HepG2 (cell line): ENCODE measurements around the gene HS3ST4. TPM values are rescaled to one million over a fixed set of nuclear protein-coding genes. Genes with fewer than 3 reads are reported as not detected.

Source experiments
- ATAC-seq: fragments of 200-7000 bp; cut with Tn5 transposase; 3 replicates; pipeline ENCODE4 v1.9.1; 2020; ENCODE audit warnings: mild to moderate bottlenecking, moderate library complexity
- BruUV-seq: library from RNA; stranded (reverse); fragments of 400-500 nt; replicated peaks from 2 replicates; lab custom pipeline; 2021; lab: Mats Ljungman, UMichigan
- CTCF ChIA-PET: fragments of 300-600 bp; formaldehyde crosslinking; extraction: SDS; loops from one replicate; lab custom pipeline; 2021; ENCODE audit warnings: low total read pairs, inconsistent platforms, low intra/inter-chr PET ratio; lab: Yijun Ruan, JAX
- POLR2A ChIA-PET: fragments of 350-600 bp; sonication (Branson Sonifier 250); formaldehyde crosslinking; loops from one replicate; lab custom pipeline; 2020; ENCODE audit warnings: antibody characterized with exemption, inconsistent platforms; lab: Yijun Ruan, JAX
- DNase-seq: peaks from one replicate; pipeline ENCODE4 v3.0.0-alpha.2; 2015; ENCODE audit warnings: low spot score
- FAIRE-seq: peaks from 3 replicates; lab custom pipeline; 2011; peaks lifted over from hg19 to GRCh38; lab: Jason Lieb, UNC
- H2AFZ ChIP-seq: one replicate; pipeline ENCODE4 v1.6.1; 2011; ENCODE audit warnings: low read length, inconsistent platforms
- H3K27ac ChIP-seq: fragments of 300-600 bp; 3 replicates; pipeline ENCODE4 v1.8.0; 2011; ENCODE audit warnings: mixed run types, mild to moderate bottlenecking, mixed read lengths, low read length, inconsistent platforms; ENCODE audit not compliant: insufficient read depth; ENCODE audit errors: extremely low read length
- H3K27me3 ChIP-seq, 2 experiments: fragments of 200-600 bp in 1 of 2; 2 replicates in 1 of 2; 3 replicates in 1 of 2; pipeline versions ENCODE4 v1.6.0 to v1.8.0; 2011; ENCODE audit warnings: low read length in 2 of 2, mild to moderate bottlenecking in 2 of 2, moderate library complexity in 2 of 2, inconsistent platforms in 1 of 2; ENCODE audit not compliant: insufficient read depth in 2 of 2, control insufficient read depth in 1 of 2
- H3K36me3 ChIP-seq, 2 experiments: fragments of 200-600 bp in 1 of 2; replicated peaks in 1 of 2; 2 replicates in 1 of 2; 3 replicates in 1 of 2; pipeline versions ENCODE4 v1.5.1 to v1.8.0; 2011; ENCODE audit warnings: low read length in 2 of 2, inconsistent platforms in 1 of 2; ENCODE audit not compliant: insufficient read depth in 2 of 2, control insufficient read depth in 1 of 2
- H3K4me1 ChIP-seq: 2 replicates; pipeline ENCODE4 v1.5.1; 2012; ENCODE audit warnings: low read length, inconsistent platforms; ENCODE audit not compliant: insufficient read depth
- H3K4me2 ChIP-seq: 2 replicates; pipeline ENCODE4 v1.6.0; 2011; ENCODE audit warnings: low read depth, low read length, inconsistent platforms
- H3K4me3 ChIP-seq, 3 experiments: fragments of 200-600 bp in 1 of 3; sonication (generic), shearing (Covaris generic) in 1 of 3; replicated peaks in 1 of 3; 2 replicates each; pipeline ENCODE4 v1.5.1; 2011 to 2016; ENCODE audit warnings: low read length in 3 of 3, inconsistent platforms in 2 of 3, low read depth in 2 of 3, mild to moderate bottlenecking in 2 of 3, control low read depth in 1 of 3, mixed read lengths in 1 of 3; ENCODE audit not compliant: insufficient read depth in 1 of 3
- H3K79me2 ChIP-seq: one replicate; pipeline ENCODE4 v1.6.1; 2011; ENCODE audit warnings: low read length, inconsistent platforms; ENCODE audit not compliant: insufficient read depth
- H3K9ac ChIP-seq: 2 replicates; pipeline ENCODE4 v1.6.0; 2011; ENCODE audit warnings: mild to moderate bottlenecking, low read depth, low read length, inconsistent platforms; ENCODE audit not compliant: insufficient read depth
- H3K9me3 ChIP-seq: 2 replicates; pipeline ENCODE4 v1.5.1; 2012; ENCODE audit warnings: mild to moderate bottlenecking, low read length
- H4K20me1 ChIP-seq: 2 replicates; pipeline ENCODE4 v1.6.0; 2011; ENCODE audit warnings: inconsistent platforms, mild to moderate bottlenecking, low read length, moderate library complexity; ENCODE audit not compliant: insufficient read depth
- ARID4A ChIP-seq: sonication (generic); formaldehyde crosslinking; IDR thresholded peaks from 2 replicates; pipeline ENCODE4 v1.5.0; 2020; ENCODE audit warnings: mild to moderate bottlenecking, missing genetic modification reagents, borderline replicate concordance
- BRF2 ChIP-seq: sonication (generic); formaldehyde crosslinking; IDR thresholded peaks from 2 replicates; pipeline ENCODE4 v1.8.1; 2022; ENCODE audit warnings: mild to moderate bottlenecking, missing genetic modification reagents
- CENPBD1 ChIP-seq: sonication (generic); formaldehyde crosslinking; IDR thresholded peaks from 2 replicates; pipeline ENCODE4 v1.8.0; 2022; ENCODE audit warnings: missing genetic modification reagents, low read depth, mild to moderate bottlenecking, borderline replicate concordance
- HBP1 ChIP-seq: IDR thresholded peaks from 2 replicates; pipeline ENCODE4 v1.6.1; 2016; ENCODE audit warnings: low read depth, control low read depth
- KDM3A ChIP-seq: IDR thresholded peaks from 2 replicates; pipeline ENCODE4 v1.6.1; 2018; ENCODE audit warnings: low read depth, missing compliant biosample characterization
- KDM5B ChIP-seq: sonication (generic); formaldehyde crosslinking; IDR thresholded peaks from 2 replicates; pipeline ENCODE4 v1.4.0; 2020; ENCODE audit warnings: missing genetic modification reagents, mild to moderate bottlenecking, borderline replicate concordance
- NFE2 ChIP-seq: sonication (generic); formaldehyde crosslinking; IDR thresholded peaks from 2 replicates; pipeline ENCODE4 v1.4.0; 2020; ENCODE audit warnings: missing genetic modification reagents
- PRPF4 ChIP-seq: fragments of 200-400 bp; formaldehyde crosslinking; IDR thresholded peaks from 2 replicates; pipeline ENCODE4 v1.6.1; 2016; ENCODE audit warnings: low read length, low read depth; ENCODE audit not compliant: poor library complexity, severe bottlenecking
- RBAK ChIP-seq: sonication (generic); formaldehyde crosslinking; IDR thresholded peaks from 2 replicates; pipeline ENCODE4 v1.5.1; 2020; ENCODE audit warnings: mild to moderate bottlenecking, missing genetic modification reagents
- RELA ChIP-seq: sonication (generic); formaldehyde crosslinking; IDR thresholded peaks from 2 replicates; pipeline ENCODE4 v1.4.0; 2020; ENCODE audit warnings: missing genetic modification reagents
- SIN3A ChIP-seq: IDR thresholded peaks from 2 replicates; pipeline ENCODE4 v1.6.1; 2011; ENCODE audit warnings: low read depth, mild to moderate bottlenecking, control low read depth, low read length, borderline replicate concordance
- WIZ ChIP-seq: sonication (generic); formaldehyde crosslinking; IDR thresholded peaks from 2 replicates; pipeline ENCODE4 v1.5.1; 2020; ENCODE audit warnings: mild to moderate bottlenecking, missing genetic modification reagents
- ZNF343 ChIP-seq: sonication (generic); formaldehyde crosslinking; IDR thresholded peaks from 2 replicates; pipeline ENCODE4 v1.4.0; 2020; ENCODE audit warnings: mild to moderate bottlenecking, missing genetic modification reagents
- ZNF430 ChIP-seq: sonication (generic); formaldehyde crosslinking; IDR thresholded peaks from 2 replicates; pipeline ENCODE4 v1.9.0; 2021; ENCODE audit warnings: mild to moderate bottlenecking, missing genetic modification reagents
- ZNF543 ChIP-seq: sonication (generic); formaldehyde crosslinking; IDR thresholded peaks from 2 replicates; pipeline ENCODE4 v1.4.0; 2020; ENCODE audit warnings: mild to moderate bottlenecking, missing genetic modification reagents
- ZNF567 ChIP-seq: sonication (generic); formaldehyde crosslinking; IDR thresholded peaks from 2 replicates; pipeline ENCODE4 v1.8.1; 2023; ENCODE audit warnings: mild to moderate bottlenecking, missing genetic modification reagents, borderline replicate concordance
- WGBS: methylation state at CpG from one replicate; pipeline ENCODE4 v1.1.6; 2017; ENCODE audit warnings: low lambda C conversion rate; 5-methylcytosine and 5-hydroxymethylcytosine counted together
- in situ Hi-C: cut with HindIII; loops from 2 replicates; pipeline ENCODE4 v1.10.0; 2017; ENCODE audit warnings: low pct_unique_long_range_greater_than_20kb; ENCODE audit not compliant: extremely low pct_ligation_motif_present
- intact Hi-C: fragments of 100-400 bp; cut with micrococcal nuclease; formaldehyde crosslinking; loops from one replicate; pipeline ENCODE4 v1.10.0; 2022; ENCODE audit not compliant: unreplicated experiment
- polyA plus RNA-seq, 8 experiments: library from polyadenylated mRNA; depleted of rRNA in 3 of 8; stranded (reverse) in 7 of 8; unstranded in 1 of 8; fragments of >200 nt; fragmentation: Illumina TruSeq in 4 of 8; extraction: Trizol in 4 of 8; gene quantifications; 2 replicates each; pipeline versions ENCODE4 v1.2.1 to v1.2.3, GENCODE V29; 2011 to 2016; ENCODE audit warnings: low read depth in 4 of 8, missing spikeins in 1 of 8, mixed read lengths in 1 of 8; ENCODE audit not compliant: insufficient read depth in 1 of 8
- total RNA-seq, 5 experiments: library from RNA; depleted of rRNA; stranded (reverse); fragments of >200 nt; fragmentation: Illumina TruSeq; extraction: Trizol; gene quantifications; 2 replicates each; pipeline ENCODE4 v1.2.3, GENCODE V29; 2016; ENCODE audit warnings: low read depth in 1 of 5
- TF ChIP-seq, protein P1 (sequence below): sonication (generic); formaldehyde crosslinking; IDR thresholded peaks from 2 replicates; pipeline ENCODE4 v1.5.0; 2020; ENCODE audit warnings: mild to moderate bottlenecking, low read depth, missing genetic modification reagents, borderline replicate concordance

Gene HS3ST4
- total and polyA plus RNA-seq, 2 of the 13 experiments (the other 11 are each of a cell fraction or from before 2014, with no cell fraction given), result not detected

DNA sequence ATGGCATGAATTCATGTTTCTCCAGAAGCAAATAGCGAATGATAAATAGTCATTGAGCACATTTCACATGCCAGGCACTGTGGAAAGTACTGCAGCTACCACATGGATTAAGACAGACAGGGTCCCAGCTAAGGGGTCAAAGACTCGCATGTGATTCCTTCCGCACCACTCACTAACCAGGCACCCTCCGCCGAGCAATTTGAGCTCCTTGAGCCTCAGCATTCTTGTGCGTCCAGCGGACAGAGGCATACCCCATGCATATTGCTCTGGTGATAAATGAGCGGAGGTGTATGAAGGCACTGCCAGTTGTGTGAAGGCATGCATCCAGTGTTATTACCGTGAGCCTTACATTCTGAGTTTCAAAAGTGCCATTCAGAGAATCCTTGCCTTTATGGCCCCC lies 358.7 kb downstream of the HS3ST4 start (continued):
- TF ChIP-seq ARID4A (CRISPR knock-in tag) (no peak), HBP1 (CRISPR knock-in tag) (no peak), WIZ (CRISPR knock-in tag) (no peak), KDM5B (CRISPR knock-in tag) (no peak)

DNA sequence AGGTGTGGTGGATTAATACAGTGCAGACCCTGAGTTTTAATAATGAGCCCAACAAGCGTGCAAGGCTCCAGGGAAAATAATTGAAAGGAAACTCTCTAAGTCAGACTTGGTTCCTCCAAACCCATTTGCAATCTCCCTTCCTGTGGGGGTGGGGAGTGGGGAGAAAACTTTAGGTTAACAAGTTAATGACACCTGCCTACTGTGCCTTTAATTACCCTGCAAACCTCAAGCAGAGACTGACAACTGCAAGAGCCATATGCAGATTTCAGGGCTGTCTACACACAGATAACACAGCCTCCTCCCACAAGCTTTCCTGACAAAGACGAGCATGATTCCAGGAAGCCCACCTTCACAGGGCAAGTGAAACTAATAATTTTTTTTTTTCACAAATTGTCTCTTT lies 359.3 kb downstream of the HS3ST4 start:
- no TSS peak for BruUV-seq
- Histone ChIP-seq H3K4me2 (no peak overlapping the region), H3K27ac (no peak overlapping the region), H2AFZ (no peak overlapping the region), H3K9me3 (peaks cover 33% of the 10 kb centered on the region), H3K4me1 (no peaks in the 10 kb centered on the region), H3K36me3 (no peaks in the 10 kb centered on the region), H3K27me3 (no peaks in the 10 kb centered on the region), H3K79me2 (no peaks in the 10 kb centered on the region), H4K20me1 (no peaks in the 10 kb centered on the region), H3K4me3 (no peak overlapping the region), H3K9ac (no peak overlapping the region)
- intact Hi-C loops, result no loop called here
- no peak for DNase-seq
- ChIA-PET POLR2A (no interaction called here), CTCF (no interaction called here)
- no peak for ATAC-seq
- no peak for FAIRE-seq
- WGBS, result 0% methylated on average over 2 of the region's 2 CpGs
- in situ Hi-C loops, result no loop called here
- TF ChIP-seq, protein P1, sequence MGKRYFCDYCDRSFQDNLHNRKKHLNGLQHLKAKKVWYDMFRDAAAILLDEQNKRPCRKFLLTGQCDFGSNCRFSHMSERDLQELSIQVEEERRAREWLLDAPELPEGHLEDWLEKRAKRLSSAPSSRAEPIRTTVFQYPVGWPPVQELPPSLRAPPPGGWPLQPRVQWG (CRISPR knock-in tag), result no peak
- TF ChIP-seq ZNF430 (CRISPR knock-in tag) (no peak), CENPBD1 (CRISPR knock-in tag) (no peak), RELA (CRISPR knock-in tag) (no peak), NFE2 (no peak), RBAK (CRISPR knock-in tag) (no peak), BRF2 (no peak), ZNF343 (CRISPR knock-in tag) (no peak), KDM3A (no peak), PRPF4 (no peak), ZNF567 (CRISPR knock-in tag) (no peak), ZNF543 (CRISPR knock-in tag) (no peak), SIN3A (no peak)
